Measurements from ENCODE around the gene GPX1. TPM values are rescaled to one million over a fixed set of nuclear protein-coding genes. Genes with fewer than 3 reads are reported as not detected.
"Not testable (repeated sequence)": the region's sequence is repeated elsewhere in the genome, so short reads cannot be mapped to it uniquely, and the experiment has no call there.

GPX1 gene
- total and polyA plus RNA-seq, 12 donors, result 85.2 to 267 (median 114) TPM

GRCh38 chr3:49370585-49371290 is 12.6 kb upstream of the GPX1 start:
- Histone ChIP-seq H3K27me3 (no peaks in the 10 kb centered on the region), H3K36me3 (peaks cover 0 to 100% (median 68%) of the 10 kb centered on the region in 9 donors), H3K4me1 (peaks cover 0 to 25% (median 0%) of the 10 kb centered on the region in 9 donors), H3K4me3 (no peak overlapping the region), H3K27ac (no peak overlapping the region), H3K9me3 (no peaks in the 10 kb centered on the region)
- intact Hi-C loops (cut with DNase I), result no loop called here
- DNase-seq (no peak), ATAC-seq (no peak)
- TF ChIP-seq, protein P1, sequence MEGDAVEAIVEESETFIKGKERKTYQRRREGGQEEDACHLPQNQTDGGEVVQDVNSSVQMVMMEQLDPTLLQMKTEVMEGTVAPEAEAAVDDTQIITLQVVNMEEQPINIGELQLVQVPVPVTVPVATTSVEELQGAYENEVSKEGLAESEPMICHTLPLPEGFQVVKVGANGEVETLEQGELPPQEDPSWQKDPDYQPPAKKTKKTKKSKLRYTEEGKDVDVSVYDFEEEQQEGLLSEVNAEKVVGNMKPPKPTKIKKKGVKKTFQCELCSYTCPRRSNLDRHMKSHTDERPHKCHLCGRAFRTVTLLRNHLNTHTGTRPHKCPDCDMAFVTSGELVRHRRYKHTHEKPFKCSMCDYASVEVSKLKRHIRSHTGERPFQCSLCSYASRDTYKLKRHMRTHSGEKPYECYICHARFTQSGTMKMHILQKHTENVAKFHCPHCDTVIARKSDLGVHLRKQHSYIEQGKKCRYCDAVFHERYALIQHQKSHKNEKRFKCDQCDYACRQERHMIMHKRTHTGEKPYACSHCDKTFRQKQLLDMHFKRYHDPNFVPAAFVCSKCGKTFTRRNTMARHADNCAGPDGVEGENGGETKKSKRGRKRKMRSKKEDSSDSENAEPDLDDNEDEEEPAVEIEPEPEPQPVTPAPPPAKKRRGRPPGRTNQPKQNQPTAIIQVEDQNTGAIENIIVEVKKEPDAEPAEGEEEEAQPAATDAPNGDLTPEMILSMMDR (IDR thresholded peaks at IDR 0.05), result no peak
- WGBS, 2 donors, result 88 to 91% methylated on average over 6 of the region's 6 CpGs

- 82 to 88% methylated on average over 3 of the region's 3 CpGs for WGBS, 2 donors
- no peaks in the 10 kb centered on the region for H3K9me3 ChIP-seq
- DNase-seq (no peak), ATAC-seq (no peak)
- H3K4me1 ChIP-seq, result peaks cover 6 to 23% (median 16%) of the 10 kb centered on the region in 9 donors
- H3K27me3 ChIP-seq, result no peaks in the 10 kb centered on the region
- H3K27ac ChIP-seq, result no peak overlapping the region
- H3K4me3 ChIP-seq, result no peak overlapping the region
- TF ChIP-seq, protein P1 (IDR thresholded peaks at IDR 0.05), result no peak
- intact Hi-C loops (cut with DNase I), result loop anchor here in 1 of 10 donors (5.0 kb wide), 1 partner anchor 40 kb away; no protein-coding TSS in a partner anchor
- peaks cover 0 to 91% (median 68%) of the 10 kb centered on the region in 9 donors for H3K36me3 ChIP-seq
Measured at GRCh38 chr3:49362561-49362960, 4.4 kb upstream of the GPX1 start.

DNA sequence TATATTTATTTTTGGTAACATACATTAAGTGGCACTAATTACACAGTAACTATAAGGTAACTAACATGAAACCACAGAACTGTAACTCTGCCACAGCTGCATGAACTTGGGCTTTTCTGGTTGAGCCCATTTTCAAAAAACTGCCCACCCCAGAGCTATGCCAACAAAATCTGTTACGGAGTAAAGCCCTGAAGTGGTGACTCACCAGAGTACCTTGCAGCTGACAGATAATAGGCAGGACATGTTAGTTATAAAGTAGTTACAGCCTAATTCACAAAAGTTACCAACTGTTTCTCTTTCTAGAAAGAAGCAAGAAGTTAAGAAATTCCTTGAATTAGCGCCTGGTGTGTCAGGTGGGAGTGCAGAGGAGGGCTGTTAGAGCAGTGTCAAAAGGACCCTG is 1.5 kb upstream of the GPX1 start:
- ATAC-seq, result no peak
- Histone ChIP-seq H3K9me3 (no peaks in the 10 kb centered on the region), H3K36me3 (peaks cover 0 to 84% (median 48%) of the 10 kb centered on the region in 9 donors), H3K4me1 (peaks cover 6 to 48% (median 40%) of the 10 kb centered on the region in 9 donors), H3K27ac (peak overlapping the region in 6 of 10 donors; percentile 91 to 96 (median 93)), H3K4me3 (peak overlapping the region in 1 of 10 donors; percentile 72), H3K27me3 (no peaks in the 10 kb centered on the region)
- 85% methylated on average over 2 of the region's 2 CpGs for WGBS, 2 donors
- no peak for DNase-seq
- intact Hi-C loops (cut with DNase I), result loop anchor here in 6 of 10 donors (2.0 to 5.0 kb wide), 5 partner anchors 19 to 53 kb away; partner anchors contain the start of genes RHOA (in 5 of the 6), TCTA (in 4 of the 6) and USP4 (in 1 of the 6)
- TF ChIP-seq, protein P1 (IDR thresholded peaks at IDR 0.05), result no peak

GRCh38 chr3:49358884-49359225 is 702 bp upstream of the GPX1 start:
- peaks cover 6 to 48% (median 40%) of the 10 kb centered on the region in 9 donors for H3K4me1 ChIP-seq
- peak overlapping the region in 9 of 10 donors; percentile 60 to 91 (median 81) for H3K4me3 ChIP-seq
- H3K27ac ChIP-seq, result peak overlapping the region; percentile 74 to 96 (median 92)
- intact Hi-C loops (cut with DNase I), result loop anchor here in 6 of 10 donors (2.0 to 5.0 kb wide), 4 partner anchors 18 to 53 kb away; partner anchors contain the start of genes RHOA (in 5 of the 6), TCTA (in 4 of the 6) and USP4 (in 1 of the 6)
- H3K27me3 ChIP-seq, result no peaks in the 10 kb centered on the region
- peaks cover 0 to 78% (median 41%) of the 10 kb centered on the region in 9 donors for H3K36me3 ChIP-seq
- peak in 7 of 8 donors; percentile 2 to 43 (median 20) for ATAC-seq
- no peaks in the 10 kb centered on the region for H3K9me3 ChIP-seq
- 26 to 37% methylated on average over 3 of the region's 3 CpGs for WGBS, 2 donors
- TF ChIP-seq, protein P1 (IDR thresholded peaks at IDR 0.05), result no peak
- DNase-seq, result no peak

DNA sequence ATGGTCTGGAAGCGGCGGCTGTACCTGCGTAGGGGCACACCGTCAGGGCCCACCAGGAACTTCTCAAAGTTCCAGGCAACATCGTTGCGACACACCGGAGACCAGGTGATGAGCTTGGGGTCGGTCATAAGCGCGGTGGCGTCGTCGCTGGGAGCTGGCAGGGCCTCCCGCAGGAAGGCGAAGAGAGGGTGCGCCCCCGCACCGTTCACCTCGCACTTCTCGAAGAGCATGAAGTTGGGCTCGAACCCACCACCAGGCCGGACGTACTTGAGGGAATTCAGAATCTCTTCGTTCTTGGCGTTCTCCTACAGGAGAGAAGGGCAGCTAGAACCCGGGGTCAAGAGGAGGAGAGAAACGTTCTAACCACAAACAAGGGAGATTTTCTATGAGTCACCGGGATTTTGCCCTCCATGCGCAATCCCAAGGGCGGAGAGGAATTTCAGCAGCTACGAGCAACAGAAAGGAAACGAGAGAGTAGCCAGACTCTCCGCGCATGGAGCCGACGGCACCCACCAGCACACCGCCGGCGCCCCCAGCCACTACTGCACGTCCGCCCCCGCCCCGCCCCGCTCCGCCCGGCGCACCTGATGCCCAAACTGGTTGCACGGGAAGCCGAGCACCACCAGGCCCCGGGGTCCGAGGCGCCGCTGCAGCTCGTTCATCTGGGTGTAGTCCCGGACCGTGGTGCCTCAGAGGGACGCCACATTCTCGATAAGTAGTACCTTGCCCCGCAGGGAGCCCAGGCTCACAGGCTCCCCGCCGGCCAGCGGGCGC is 523 bp downstream of the GPX1 start:
- Histone ChIP-seq H3K27ac (peak overlapping the region; percentile 74 to 96 (median 92)), H3K4me1 (peaks cover 6 to 60% (median 40%) of the 10 kb centered on the region in 9 donors), H3K4me3 (peak overlapping the region; percentile 60 to 92 (median 81)), H3K36me3 (peaks cover 0 to 66% (median 32%) of the 10 kb centered on the region in 9 donors)
- not testable (repeated sequence) for H3K9me3 ChIP-seq, H3K27me3 ChIP-seq
- DNase-seq, result peak; percentile 44 to 56
- intact Hi-C loops (cut with DNase I), result loop anchor here in 6 of 10 donors (2.0 to 5.0 kb wide), 4 partner anchors 17 to 55 kb away; partner anchors contain the start of genes RHOA (in 5 of the 6), TCTA (in 4 of the 6) and USP4 (in 1 of the 6)
- 7 to 12% methylated on average over 55 to 63 of the region's 63 CpGs for WGBS, 2 donors
- ATAC-seq, result peak; percentile 21 to 72 (median 38)

GRCh38 chr3:49357095-49357442 is 1.1 kb downstream of the GPX1 start:
- 35 to 37% methylated on average over 8 to 10 of the region's 10 CpGs for WGBS, 2 donors
- Histone ChIP-seq H3K27ac (peak overlapping the region; percentile 74 to 96 (median 92)), H3K4me3 (peak overlapping the region; percentile 60 to 92 (median 81)), H3K4me1 (peaks cover 6 to 66% (median 40%) of the 10 kb centered on the region in 9 donors), H3K36me3 (peaks cover 0 to 60% (median 26%) of the 10 kb centered on the region in 9 donors)
- DNase-seq, H3K9me3 ChIP-seq, H3K27me3 ChIP-seq: not testable (repeated sequence)
- intact Hi-C loops (cut with DNase I), result loop anchor here in 5 of 10 donors (5.0 kb wide), 2 partner anchors 50 to 55 kb away; partner anchors contain the start of genes RHOA (in 4 of the 5) and TCTA (in 4 of the 5)
- ATAC-seq, result peak in 1 of 8 donors; percentile 1

Measured in heart right ventricle (tissue), 16 donors.